OCI-LY3 (cell line): ENCODE measurements around the gene ABCB10.

ENCODE experiments used
- H2AFZ ChIP-seq: fragments of 200-600, 300-600 bp; shearing (Covaris generic); 2 replicates; pipeline ENCODE4 v1.6.0; 2014; ENCODE audit warnings: antibody characterized with exemption, low read depth, low read length
- H3K27ac ChIP-seq: fragments of 200-600, 300-600 bp; sonication (generic); 2 replicates; pipeline ENCODE4 v1.5.1; 2014; ENCODE audit warnings: mild to moderate bottlenecking, low read length, moderate library complexity, mixed read lengths
- H3K27me3 ChIP-seq: fragments of 200-600, 300-600 bp; sonication (generic); 2 replicates; pipeline ENCODE4 v1.6.1; 2014; ENCODE audit warnings: low read depth, low read length, mixed read lengths
- H3K36me3 ChIP-seq: fragments of 200-600, 300-600 bp; sonication (generic); replicated peaks from 2 replicates; pipeline ENCODE3; 2014; ENCODE audit warnings: low read depth, low read length, mixed read lengths
- H3K4me1 ChIP-seq: fragments of 300-600, 200-600 bp; sonication (generic); 2 replicates; pipeline ENCODE4 v1.6.1; 2014; ENCODE audit warnings: low read length, mixed read lengths
- H3K4me2 ChIP-seq: fragments of 200-600, 300-600 bp; sonication (generic); 2 replicates; pipeline ENCODE4 v1.6.1; 2014; ENCODE audit warnings: low read length, mixed read lengths
- H3K4me3 ChIP-seq: fragments of 300-600, 200-600 bp; sonication (generic); 2 replicates; pipeline ENCODE4 v1.5.1; 2014; ENCODE audit warnings: antibody characterized with exemption, mild to moderate bottlenecking, low read length, moderate library complexity
- H3K79me2 ChIP-seq: fragments of 300-600, 200-600 bp; shearing (Covaris generic); 2 replicates; pipeline ENCODE4 v1.6.1; 2014; ENCODE audit warnings: mild to moderate bottlenecking, low read length, mixed read lengths
- H3K9ac ChIP-seq: fragments of 300-600, 200-600 bp; shearing (Covaris generic); 2 replicates; pipeline ENCODE4 v1.6.0; 2014; ENCODE audit warnings: mild to moderate bottlenecking, low read length, moderate library complexity
- H3K9me3 ChIP-seq: fragments of 200-600, 300-600 bp; shearing (Covaris generic); 2 replicates; pipeline ENCODE4 v1.6.1; 2014; ENCODE audit warnings: low read length, mixed read lengths; ENCODE audit not compliant: insufficient read depth
- H4K20me1 ChIP-seq: fragments of 200-600, 300-600 bp; sonication (generic); 2 replicates; pipeline ENCODE4 v1.6.1; 2016; ENCODE audit warnings: low read length, mixed read lengths; ENCODE audit not compliant: insufficient read depth
- CTCF ChIP-seq: fragments of 200-600, 300-600 bp; sonication (generic); IDR thresholded peaks from 2 replicates; pipeline ENCODE4 v1.5.1; 2014; ENCODE audit warnings: antibody characterized with exemption, low read length, low read depth
- EZH2phosphoT487 ChIP-seq: fragments of 200-600 bp; shearing (Covaris generic); IDR thresholded peaks from 2 replicates; pipeline ENCODE4 v1.6.1; 2018; ENCODE audit warnings: antibody characterized with exemption, mixed run types, low read depth

ABCB10 gene

GRCh38 chr1:229474509-229474908 lies 84.0 kb downstream of the ABCB10 start:
- Histone ChIP-seq H3K79me2 (no peaks in the 10 kb centered on the region; the same call in 1 of the 2 replicates), H2AFZ (no peak overlapping the region), H3K36me3 (peaks cover 39% of the 10 kb centered on the region), H3K9me3 (no peaks in the 10 kb centered on the region), H3K4me3 (no peak overlapping the region), H3K4me1 (peaks cover 19% of the 10 kb centered on the region), H3K9ac (no peak overlapping the region), H3K27ac (no peak overlapping the region), H4K20me1 (peaks cover 11% of the 10 kb centered on the region), H3K27me3 (no peaks in the 10 kb centered on the region), H3K4me2 (no peak overlapping the region)
- TF ChIP-seq CTCF (no peak), EZH2phosphoT487 (no peak)

- Histone ChIP-seq H3K79me2 (no peaks in the 10 kb centered on the region), H3K27ac (no peak overlapping the region), H2AFZ (no peak overlapping the region), H4K20me1 (no peaks in the 10 kb centered on the region), H3K4me2 (no peak overlapping the region), H3K9me3 (no peaks in the 10 kb centered on the region), H3K27me3 (no peaks in the 10 kb centered on the region), H3K4me1 (peaks cover 9% of the 10 kb centered on the region), H3K36me3 (peaks cover 41% of the 10 kb centered on the region), H3K4me3 (no peak overlapping the region), H3K9ac (no peak overlapping the region)
- TF ChIP-seq CTCF: no peak
- TF ChIP-seq EZH2phosphoT487: no peak
Observed at GRCh38 chr1:229471175-229471574, 87.3 kb downstream of the ABCB10 start.

- Histone ChIP-seq H3K27ac (no peak overlapping the region), H3K27me3 (no peaks in the 10 kb centered on the region), H3K4me1 (peaks cover 9% of the 10 kb centered on the region), H2AFZ (no peak overlapping the region), H3K4me3 (no peak overlapping the region), H3K9ac (no peak overlapping the region), H3K36me3 (peaks cover 44% of the 10 kb centered on the region), H3K4me2 (no peak overlapping the region), H3K79me2 (no peaks in the 10 kb centered on the region), H4K20me1 (no peaks in the 10 kb centered on the region), H3K9me3 (no peaks in the 10 kb centered on the region)
- no peak for TF ChIP-seq CTCF
- TF ChIP-seq EZH2phosphoT487: no peak
Observed at GRCh38 chr1:229470406-229471043, 88.0 kb downstream of the ABCB10 start.

GRCh38 chr1:229466887-229467286 lies 91.6 kb downstream of the ABCB10 start:
- Histone ChIP-seq H3K36me3 (peaks cover 51% of the 10 kb centered on the region), H3K9ac (no peak overlapping the region), H3K27ac (no peak overlapping the region), H3K4me2 (no peak overlapping the region), H3K79me2 (no peaks in the 10 kb centered on the region), H3K4me3 (no peak overlapping the region), H3K27me3 (no peaks in the 10 kb centered on the region), H2AFZ (no peak overlapping the region), H3K4me1 (peaks cover 9% of the 10 kb centered on the region), H3K9me3 (no peaks in the 10 kb centered on the region), H4K20me1 (no peaks in the 10 kb centered on the region)
- TF ChIP-seq CTCF: no peak
- no peak for TF ChIP-seq EZH2phosphoT487
